Measurements from ENCODE around the gene CTTNBP2.

The CTTNBP2 gene

GRCh38 chr7:117882594-117882993 is 9.4 kb upstream of the CTTNBP2 start:
- ChIA-PET CTCF (interaction anchor here (0.7 kb wide), 1 partner anchor 222 kb away, joined by 3 read pairs; no protein-coding TSS in a partner anchor), POLR2A (no interaction called here)

GRCh38 chr7:117876761-117877160 is 3.5 kb upstream of the CTTNBP2 start:
- ChIA-PET POLR2A (no interaction called here), CTCF (interaction anchor here (0.5 to 0.9 kb wide), 2 partner anchors 22 to 31 kb away, joined by 3 to 5 read pairs; no protein-coding TSS in a partner anchor)
- Histone ChIP-seq H3K4me1 (ENCODE audit: control insufficient read depth, insufficient read depth, low read length) (peaks cover 15% of the 10 kb centered on the region), H3K36me3 (ENCODE audit: control insufficient read depth in 2 of 2, insufficient read depth in 1 of 2, low read length in 2 of 2) (no peaks in the 10 kb centered on the region), H3K27ac (ENCODE audit: extremely low read depth, low read depth, low read length) (no peak overlapping the region), H3K4me3 (ENCODE audit: low read depth, low read length) (no peak overlapping the region), H3K9me3 (ENCODE audit: control insufficient read depth, insufficient read depth, low read depth, low read length) (no peaks in the 10 kb centered on the region)
- no peak for TF ChIP-seq ZNF623 (tag by site-specific recombination; IDR thresholded peaks at IDR 0.05)
- TF ChIP-seq ZNF138 (tag by site-specific recombination; IDR thresholded peaks at IDR 0.05; ENCODE audit: borderline replicate concordance): no peak

More at GRCh38 chr7:117882594-117882993, 9.4 kb upstream of the CTTNBP2 start:
- Histone ChIP-seq H3K27ac (ENCODE audit: extremely low read depth, low read depth, low read length) (no peak overlapping the region), H3K4me3 (ENCODE audit: low read depth, low read length) (no peak overlapping the region), H3K4me1 (ENCODE audit: control insufficient read depth, insufficient read depth, low read length) (peaks cover 4% of the 10 kb centered on the region; the same call in 1 of the 2 replicates), H3K36me3 (ENCODE audit: control insufficient read depth in 2 of 2, insufficient read depth in 1 of 2, low read length in 2 of 2) (no peaks in the 10 kb centered on the region), H3K9me3 (ENCODE audit: control insufficient read depth, insufficient read depth, low read depth, low read length) (no peaks in the 10 kb centered on the region)
- TF ChIP-seq ZNF549 (tag by site-specific recombination; IDR thresholded peaks at IDR 0.05): peak; percentile 95
- TF ChIP-seq ZNF837 (tag by site-specific recombination; IDR thresholded peaks at IDR 0.05): no peak

GRCh38 chr7:117875566-117875965 is 2.3 kb upstream of the CTTNBP2 start:
- H3K27ac ChIP-seq (ENCODE audit: extremely low read depth, low read depth, low read length): no peak overlapping the region
- ChIA-PET POLR2A (interaction anchor here (0.7 kb wide), 1 partner anchor 26 kb away, joined by 3 read pairs; no protein-coding TSS in a partner anchor), CTCF (no interaction called here)
- no peaks in the 10 kb centered on the region for H3K9me3 ChIP-seq (ENCODE audit: control insufficient read depth, insufficient read depth, low read depth, low read length)
- no peaks in the 10 kb centered on the region for H3K36me3 ChIP-seq (ENCODE audit: control insufficient read depth in 2 of 2, insufficient read depth in 1 of 2, low read length in 2 of 2)
- no peak overlapping the region for H3K4me3 ChIP-seq (ENCODE audit: low read depth, low read length)
- H3K4me1 ChIP-seq (ENCODE audit: control insufficient read depth, insufficient read depth, low read length): peaks cover 14% of the 10 kb centered on the region
- TF ChIP-seq SCRT1 (tag by site-specific recombination; IDR thresholded peaks at IDR 0.05; ENCODE audit: borderline replicate concordance): no peak
- no peak for TF ChIP-seq ZNF544 (tag by site-specific recombination; IDR thresholded peaks at IDR 0.05)
- TF ChIP-seq KLF17 (tag by site-specific recombination; IDR thresholded peaks at IDR 0.05): no peak
- TF ChIP-seq ZNF169 (tag by site-specific recombination; IDR thresholded peaks at IDR 0.05): no peak
- peak; percentile 69 for TF ChIP-seq OSR2 (tag by site-specific recombination; IDR thresholded peaks at IDR 0.05)
- no peak for TF ChIP-seq ZNF398 (tag by site-specific recombination; IDR thresholded peaks at IDR 0.05)
- no peak for TF ChIP-seq HIC1 (tag by site-specific recombination; IDR thresholded peaks at IDR 0.05)
- no peak for TF ChIP-seq ZSCAN5A (tag by site-specific recombination; IDR thresholded peaks at IDR 0.05)
- no peak for TF ChIP-seq MEIS1 (CRISPR knock-in tag; IDR thresholded peaks at IDR 0.05; ENCODE audit: borderline replicate concordance)
- no peak for TF ChIP-seq AEBP2 (tag by site-specific recombination; IDR thresholded peaks at IDR 0.05; ENCODE audit: borderline replicate concordance)
- TF ChIP-seq ZNF555 (tag by site-specific recombination; conservative IDR thresholded peaks at IDR 0.05): no peak
- TF ChIP-seq TCF7L2 (IDR thresholded peaks at IDR 0.05; ENCODE audit: borderline replicate concordance, low read depth, low read length): no peak
- no peak for TF ChIP-seq ZNF132 (tag by site-specific recombination; IDR thresholded peaks at IDR 0.05; ENCODE audit: borderline replicate concordance)
- no peak for TF ChIP-seq HOXD13 (CRISPR knock-in tag; IDR thresholded peaks at IDR 0.05; ENCODE audit: borderline replicate concordance)
- no peak for TF ChIP-seq SP2 (tag by site-specific recombination; IDR thresholded peaks at IDR 0.05)
- TF ChIP-seq ZSCAN30 (tag by site-specific recombination; IDR thresholded peaks at IDR 0.05): peak; percentile 33; the same call in 1 of the 2 replicates
- TF ChIP-seq ZNF501 (tag by site-specific recombination; IDR thresholded peaks at IDR 0.05): no peak
- peak; percentile 65 for TF ChIP-seq ZBTB44 (tag by site-specific recombination; IDR thresholded peaks at IDR 0.05)
